Measurements from ENCODE around the gene COPG2.

DNA sequence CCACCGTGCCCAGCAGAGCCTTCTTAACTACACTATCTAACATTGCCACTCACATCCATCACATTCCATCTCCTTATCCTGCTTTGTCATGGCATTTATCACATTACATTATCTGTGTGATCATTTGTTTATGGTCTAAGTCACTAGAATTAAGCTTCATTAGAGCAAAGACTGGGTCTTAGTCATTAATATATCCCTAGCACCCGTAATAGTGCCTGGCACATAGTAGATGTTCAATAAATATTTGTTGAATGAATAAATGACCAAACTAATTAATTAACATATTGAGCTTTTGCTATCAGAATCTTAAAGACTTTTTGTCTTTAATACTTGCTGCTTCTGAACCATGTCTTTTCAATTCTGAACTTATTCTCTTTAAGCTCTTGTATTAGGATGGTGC is 5.9 kb upstream of the COPG2 start:
- TF ChIP-seq, protein P1, sequence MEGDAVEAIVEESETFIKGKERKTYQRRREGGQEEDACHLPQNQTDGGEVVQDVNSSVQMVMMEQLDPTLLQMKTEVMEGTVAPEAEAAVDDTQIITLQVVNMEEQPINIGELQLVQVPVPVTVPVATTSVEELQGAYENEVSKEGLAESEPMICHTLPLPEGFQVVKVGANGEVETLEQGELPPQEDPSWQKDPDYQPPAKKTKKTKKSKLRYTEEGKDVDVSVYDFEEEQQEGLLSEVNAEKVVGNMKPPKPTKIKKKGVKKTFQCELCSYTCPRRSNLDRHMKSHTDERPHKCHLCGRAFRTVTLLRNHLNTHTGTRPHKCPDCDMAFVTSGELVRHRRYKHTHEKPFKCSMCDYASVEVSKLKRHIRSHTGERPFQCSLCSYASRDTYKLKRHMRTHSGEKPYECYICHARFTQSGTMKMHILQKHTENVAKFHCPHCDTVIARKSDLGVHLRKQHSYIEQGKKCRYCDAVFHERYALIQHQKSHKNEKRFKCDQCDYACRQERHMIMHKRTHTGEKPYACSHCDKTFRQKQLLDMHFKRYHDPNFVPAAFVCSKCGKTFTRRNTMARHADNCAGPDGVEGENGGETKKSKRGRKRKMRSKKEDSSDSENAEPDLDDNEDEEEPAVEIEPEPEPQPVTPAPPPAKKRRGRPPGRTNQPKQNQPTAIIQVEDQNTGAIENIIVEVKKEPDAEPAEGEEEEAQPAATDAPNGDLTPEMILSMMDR (conservative IDR thresholded peaks at IDR 0.05; ENCODE audit: low read depth, low read length), result no peak
- no peak for TF ChIP-seq RAD21 (IDR thresholded peaks at IDR 0.05; ENCODE audit: low read length)
- TF ChIP-seq, protein P2, sequence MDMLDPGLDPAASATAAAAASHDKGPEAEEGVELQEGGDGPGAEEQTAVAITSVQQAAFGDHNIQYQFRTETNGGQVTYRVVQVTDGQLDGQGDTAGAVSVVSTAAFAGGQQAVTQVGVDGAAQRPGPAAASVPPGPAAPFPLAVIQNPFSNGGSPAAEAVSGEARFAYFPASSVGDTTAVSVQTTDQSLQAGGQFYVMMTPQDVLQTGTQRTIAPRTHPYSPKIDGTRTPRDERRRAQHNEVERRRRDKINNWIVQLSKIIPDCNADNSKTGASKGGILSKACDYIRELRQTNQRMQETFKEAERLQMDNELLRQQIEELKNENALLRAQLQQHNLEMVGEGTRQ (IDR thresholded peaks at IDR 0.05; ENCODE audit: low read depth, low read length), result no peak
- no peak for TF ChIP-seq RCOR1 (IDR thresholded peaks at IDR 0.05; ENCODE audit: insufficient replicate concordance, low read length)
- TF ChIP-seq FOS (IDR thresholded peaks at IDR 0.05; ENCODE audit: low read depth, low read length), result no peak
- TF ChIP-seq CEBPB (IDR thresholded peaks at IDR 0.05; ENCODE audit: low read depth, low read length), result no peak
- TF ChIP-seq POLR2A (IDR thresholded peaks at IDR 0.05; ENCODE audit: low read depth, low read length), result no peak
- TF ChIP-seq BHLHE40 (IDR thresholded peaks at IDR 0.05; ENCODE audit: low read depth, low read length), result no peak
- TF ChIP-seq SMC3 (IDR thresholded peaks at IDR 0.05; ENCODE audit: low read depth, low read length), result no peak
- no peak for TF ChIP-seq RFX5 (IDR thresholded peaks at IDR 0.05; ENCODE audit: low read depth, low read length)
- TF ChIP-seq NFE2L2 (IDR thresholded peaks at IDR 0.05; ENCODE audit: low read depth, low read length), result no peak
- no peak for TF ChIP-seq CHD1 (IDR thresholded peaks at IDR 0.05; ENCODE audit: low read depth, low read length)
